ENCODE results near the gene MUC2. TPM values are rescaled to one million over a fixed set of nuclear protein-coding genes. Genes with fewer than 3 reads are reported as not detected.

Gene MUC2
- total RNA-seq, 2 donors from 2014 or later = not detected

DNA sequence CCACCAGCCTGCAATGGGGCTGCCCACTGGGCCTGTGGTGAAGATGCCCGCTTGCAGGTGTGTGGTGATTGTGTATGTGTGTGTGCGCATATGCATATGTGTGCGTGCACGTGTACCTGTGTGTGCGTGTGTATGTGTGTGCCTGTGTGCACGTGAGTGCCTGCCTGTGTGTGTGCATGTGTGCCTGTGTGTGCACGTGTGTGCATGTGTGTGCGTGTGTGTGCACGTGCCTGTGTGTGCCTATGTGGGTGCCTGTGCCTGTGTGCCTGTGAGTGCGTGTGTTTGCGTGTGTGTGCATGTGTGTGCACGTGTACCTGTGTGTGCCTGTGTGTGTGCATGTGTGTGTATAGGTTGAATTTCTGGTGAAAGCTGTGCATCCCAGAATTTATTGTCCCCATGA lies 35.8 kb upstream of the MUC2 start:
- no peaks in the 10 kb centered on the region for H3K9me3 ChIP-seq
- H3K36me3 ChIP-seq = no peaks in the 10 kb centered on the region
- DNase-seq (ENCODE audit: low spot score) = no peak
- no peaks in the 10 kb centered on the region for H3K27me3 ChIP-seq
- peaks cover 0 to 7% of the 10 kb centered on the region in 2 donors for H3K4me1 ChIP-seq
- no peak for TF ChIP-seq CTCF (IDR thresholded peaks at IDR 0.05)
- H3K27ac ChIP-seq = no peak overlapping the region
- no peak overlapping the region for H3K4me3 ChIP-seq

DNA sequence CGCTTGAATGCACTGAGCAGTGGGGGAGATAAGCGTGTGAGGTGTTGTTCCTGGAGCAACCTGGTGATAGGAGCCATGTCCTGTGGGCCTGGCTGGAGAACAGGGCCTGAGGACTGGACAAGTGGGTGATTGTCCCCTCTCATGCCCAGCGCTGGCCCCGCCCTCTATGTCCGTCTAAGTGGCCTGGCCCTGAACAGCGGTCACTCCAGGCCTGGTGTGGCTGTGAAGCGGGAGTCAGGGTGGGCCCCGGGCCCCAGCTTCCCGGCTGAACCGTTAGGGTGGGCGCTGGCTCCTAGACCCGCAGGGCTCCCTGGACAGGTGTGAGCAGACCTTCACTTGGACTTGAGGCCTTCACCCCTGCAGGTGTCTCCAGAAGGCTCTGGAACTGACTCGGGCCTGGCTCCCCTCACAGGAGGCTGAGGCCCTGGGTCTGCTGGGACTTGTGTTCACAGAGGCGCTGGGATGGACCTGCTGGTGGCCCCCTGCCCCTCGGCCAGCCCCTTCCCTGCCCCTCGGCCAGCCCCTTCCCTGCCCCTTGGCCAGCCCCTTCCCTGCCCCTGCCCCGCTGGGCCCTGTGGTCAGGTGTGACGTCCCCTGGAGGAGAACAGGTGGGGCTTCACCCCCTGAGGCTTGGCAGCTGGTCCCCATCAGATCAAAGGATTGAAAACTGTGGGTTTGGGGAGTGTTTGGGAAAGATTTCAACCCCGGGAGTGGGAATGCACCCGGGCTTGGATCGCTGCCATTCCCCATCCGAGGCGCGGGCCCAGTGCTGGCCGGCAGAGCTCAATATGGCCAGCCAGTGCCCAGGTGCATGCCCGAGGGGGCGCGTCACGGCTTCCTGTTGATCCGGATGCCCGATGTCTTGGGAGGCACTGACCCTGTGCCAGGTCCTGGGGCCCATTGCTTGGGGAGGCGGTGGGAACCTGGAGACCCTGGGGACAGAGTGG lies 34.9 kb upstream of the MUC2 start:
- Histone ChIP-seq H3K27me3 (no peaks in the 10 kb centered on the region), H3K4me1 (peaks cover 0 to 7% of the 10 kb centered on the region in 2 donors), H3K36me3 (no peaks in the 10 kb centered on the region), H3K9me3 (no peaks in the 10 kb centered on the region), H3K4me3 (no peak overlapping the region), H3K27ac (no peak overlapping the region)
- no peak for TF ChIP-seq CTCF (IDR thresholded peaks at IDR 0.05)
- DNase-seq (ENCODE audit: low spot score) = no peak

DNA sequence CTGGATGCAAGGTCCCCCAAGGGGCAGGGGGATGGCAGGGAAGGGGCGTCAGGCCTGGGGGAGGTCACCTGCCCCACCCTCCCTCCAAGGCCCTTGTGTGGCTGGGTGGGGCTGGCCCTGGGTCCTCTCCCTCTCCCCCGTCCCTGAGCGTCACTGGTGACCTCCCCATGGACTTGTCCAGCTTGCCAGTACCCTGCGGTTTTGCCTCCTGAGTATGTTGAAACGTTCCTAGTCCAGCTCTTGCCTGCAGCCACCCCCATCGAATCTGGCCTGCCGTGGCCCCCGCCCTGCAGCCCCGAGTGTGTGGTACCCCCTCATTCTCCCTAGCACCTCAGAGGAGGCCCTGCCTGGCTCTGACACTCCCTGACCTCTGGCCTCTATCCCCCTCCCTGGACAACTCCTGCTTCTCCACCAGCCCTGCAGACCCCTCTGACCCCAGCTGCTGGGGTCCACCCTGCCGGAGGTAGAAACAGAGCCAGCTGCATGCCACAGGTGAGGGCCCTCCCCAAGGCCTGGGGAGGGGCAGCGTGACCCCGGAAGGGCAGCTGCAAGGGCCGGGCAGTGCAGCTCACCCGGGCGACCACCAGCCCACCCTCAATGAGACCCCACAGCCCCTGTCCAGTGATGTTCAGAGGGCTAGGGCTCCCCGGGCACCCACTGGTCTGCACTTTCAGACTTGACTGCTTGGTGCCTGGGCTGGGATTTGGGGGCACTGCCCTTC lies 34.1 kb upstream of the MUC2 start:
- no peaks in the 10 kb centered on the region for H3K36me3 ChIP-seq
- no peaks in the 10 kb centered on the region for H3K9me3 ChIP-seq
- no peaks in the 10 kb centered on the region for H3K27me3 ChIP-seq
- H3K4me1 ChIP-seq = peaks cover 0 to 7% of the 10 kb centered on the region in 2 donors
- no peak for TF ChIP-seq CTCF (IDR thresholded peaks at IDR 0.05)
- no peak overlapping the region for H3K27ac ChIP-seq
- no peak for DNase-seq (ENCODE audit: low spot score)
- no peak overlapping the region for H3K4me3 ChIP-seq

- Histone ChIP-seq H3K27me3 (no peaks in the 10 kb centered on the region), H3K36me3 (no peaks in the 10 kb centered on the region), H3K4me1 (peaks cover 0 to 7% of the 10 kb centered on the region in 2 donors), H3K4me3 (no peak overlapping the region), H3K9me3 (no peaks in the 10 kb centered on the region), H3K27ac (no peak overlapping the region)
- no peak for DNase-seq (ENCODE audit: low spot score)
- TF ChIP-seq CTCF (IDR thresholded peaks at IDR 0.05) = no peak
Observed at GRCh38 chr11:1041149-1041467, 33.6 kb upstream of the MUC2 start.

DNA sequence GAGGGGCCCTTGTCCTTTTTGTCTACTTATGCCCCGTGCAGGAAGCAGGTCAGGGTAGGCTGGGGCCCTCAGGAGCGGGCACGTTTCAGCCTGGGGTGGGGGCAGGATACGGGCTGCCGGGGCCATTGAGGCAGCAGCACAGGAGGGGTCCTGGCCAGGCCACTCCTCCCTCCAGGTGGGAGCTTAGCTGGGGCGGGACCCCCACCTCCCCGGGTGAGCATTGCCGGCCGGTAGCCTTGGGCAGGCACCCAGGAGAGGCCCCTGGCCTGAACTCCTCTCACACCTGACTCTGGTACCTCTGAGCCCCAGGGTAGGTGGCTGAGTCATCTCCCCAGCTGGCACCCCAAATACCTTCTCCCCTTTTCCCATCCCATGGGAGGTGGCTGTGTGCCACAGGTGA lies 33.2 kb upstream of the MUC2 start:
- DNase-seq (ENCODE audit: low spot score) = no peak
- TF ChIP-seq CTCF (IDR thresholded peaks at IDR 0.05) = no peak
- no peak overlapping the region for H3K27ac ChIP-seq
- H3K4me1 ChIP-seq = peaks cover 0 to 7% of the 10 kb centered on the region in 2 donors
- H3K4me3 ChIP-seq = no peak overlapping the region
- H3K9me3 ChIP-seq = no peaks in the 10 kb centered on the region
- H3K27me3 ChIP-seq = no peaks in the 10 kb centered on the region
- no peaks in the 10 kb centered on the region for H3K36me3 ChIP-seq
